Bone marrow (tissue), 2 donors: ENCODE data around the gene NDC1.
A peak's percentile ranks its signal among the peaks of the same experiment; 100 is the strongest.
"Not testable (repeated sequence)": the region's sequence is repeated elsewhere in the genome, so short reads cannot be mapped to it uniquely, and the experiment has no call there.

ENCODE experiments used
- DNase-seq, 2 donors: peaks; one replicate each; lab custom pipeline; 2025; lab: John Stamatoyannopoulos, UW

Gene NDC1

GRCh38 chr1:53837924-53838653, at the start of gene NDC1:
Gene NDC1, minus strand, starts transcription at chr1:53838296. Its CDS starts 35 bp downstream, at chr1:53838261.
- peak; percentile 82 to 97 for DNase-seq

GRCh38 chr1:53883600-53883999, 45.5 kb upstream of the NDC1 start:
- not testable (repeated sequence) for DNase-seq

GRCh38 chr1:53881853-53882252, 43.8 kb upstream of the NDC1 start:
- not testable (repeated sequence) for DNase-seq

- DNase-seq: peak in 1 of 2 donors; percentile 25
These were observed 40.5 kb upstream of the NDC1 start for GRCh38 chr1:53878492-53879105.

- not testable (repeated sequence) for DNase-seq
These were observed 37.1 kb upstream of the NDC1 start for GRCh38 chr1:53875150-53875549.

GRCh38 chr1:53871773-53872484, 33.8 kb upstream of the NDC1 start:
- no peak for DNase-seq

GRCh38 chr1:53871221-53871620, 33.1 kb upstream of the NDC1 start:
- DNase-seq: no peak

GRCh38 chr1:53869454-53870117, 31.5 kb upstream of the NDC1 start:
- DNase-seq: peak in 1 of 2 donors; percentile 56

- no peak for DNase-seq
These were observed 30.5 kb upstream of the NDC1 start for GRCh38 chr1:53868565-53868964.

- no peak for DNase-seq
These were observed 24.4 kb upstream of the NDC1 start for GRCh38 chr1:53862507-53862906.

- DNase-seq: peak in 1 of 2 donors; percentile 26
These were observed 22.9 kb upstream of the NDC1 start for GRCh38 chr1:53860967-53861411.

GRCh38 chr1:53851571-53852285, 13.6 kb upstream of the NDC1 start:
- no peak for DNase-seq

GRCh38 chr1:53850082-53850673, 12.1 kb upstream of the NDC1 start:
- no peak for DNase-seq

GRCh38 chr1:53847980-53848379, 9.9 kb upstream of the NDC1 start:
- no peak for DNase-seq

GRCh38 chr1:53842347-53842746, 4.3 kb upstream of the NDC1 start:
- DNase-seq: no peak

- DNase-seq: no peak
These were observed 518 bp upstream of the NDC1 start for GRCh38 chr1:53838654-53838974.

- DNase-seq: no peak
These were observed 511 bp downstream of the NDC1 start for GRCh38 chr1:53837646-53837923.

- no peak for DNase-seq
These were observed 2.6 kb downstream of the NDC1 start for GRCh38 chr1:53835491-53835890.

- DNase-seq: no peak
These were observed 3.3 kb downstream of the NDC1 start for GRCh38 chr1:53834776-53835175.

- no peak for DNase-seq
These were observed 4.7 kb downstream of the NDC1 start for GRCh38 chr1:53833393-53833792.

GRCh38 chr1:53826367-53826766, 11.7 kb downstream of the NDC1 start:
- DNase-seq: no peak

GRCh38 chr1:53825306-53825705, 12.8 kb downstream of the NDC1 start:
- DNase-seq: no peak
